ENCODE measurements around the gene OCIAD2.

DNA sequence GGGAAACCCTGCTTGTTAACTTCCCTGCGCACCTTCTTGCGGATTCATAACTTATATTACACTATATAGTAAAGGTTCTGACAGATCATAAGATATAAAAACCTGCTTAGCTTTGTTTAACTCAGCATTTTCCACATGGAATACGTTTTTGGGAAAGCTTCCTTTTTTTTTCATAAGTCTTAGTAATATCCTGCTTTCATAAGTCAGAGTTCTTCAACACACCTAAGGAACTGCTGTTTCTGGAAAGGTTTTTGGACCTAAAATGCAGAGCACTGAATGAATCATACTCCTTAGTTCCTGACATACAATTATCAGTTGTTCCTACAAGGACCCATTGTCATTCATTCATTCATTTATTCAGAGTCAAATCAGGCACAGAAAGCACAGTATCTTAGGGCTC lies 32.3 kb upstream of the OCIAD2 start:
- TF ChIP-seq, protein P1, sequence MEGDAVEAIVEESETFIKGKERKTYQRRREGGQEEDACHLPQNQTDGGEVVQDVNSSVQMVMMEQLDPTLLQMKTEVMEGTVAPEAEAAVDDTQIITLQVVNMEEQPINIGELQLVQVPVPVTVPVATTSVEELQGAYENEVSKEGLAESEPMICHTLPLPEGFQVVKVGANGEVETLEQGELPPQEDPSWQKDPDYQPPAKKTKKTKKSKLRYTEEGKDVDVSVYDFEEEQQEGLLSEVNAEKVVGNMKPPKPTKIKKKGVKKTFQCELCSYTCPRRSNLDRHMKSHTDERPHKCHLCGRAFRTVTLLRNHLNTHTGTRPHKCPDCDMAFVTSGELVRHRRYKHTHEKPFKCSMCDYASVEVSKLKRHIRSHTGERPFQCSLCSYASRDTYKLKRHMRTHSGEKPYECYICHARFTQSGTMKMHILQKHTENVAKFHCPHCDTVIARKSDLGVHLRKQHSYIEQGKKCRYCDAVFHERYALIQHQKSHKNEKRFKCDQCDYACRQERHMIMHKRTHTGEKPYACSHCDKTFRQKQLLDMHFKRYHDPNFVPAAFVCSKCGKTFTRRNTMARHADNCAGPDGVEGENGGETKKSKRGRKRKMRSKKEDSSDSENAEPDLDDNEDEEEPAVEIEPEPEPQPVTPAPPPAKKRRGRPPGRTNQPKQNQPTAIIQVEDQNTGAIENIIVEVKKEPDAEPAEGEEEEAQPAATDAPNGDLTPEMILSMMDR (conservative IDR thresholded peaks at IDR 0.05; ENCODE audit: low read depth, low read length) = no peak
- TF ChIP-seq EZH2 (IDR thresholded peaks at IDR 0.05; ENCODE audit: borderline replicate concordance, low read depth, low read length, poor library complexity, severe bottlenecking) = no peak
